HG03521 (cell line): Measurements from ENCODE around the gene RNF11.

ENCODE experiments used
- ATAC-seq: cut with Tn5 transposase; IDR thresholded peaks from one replicate; pipeline ENCODE4 v1.9.1; 2021; ENCODE audit warnings: mild to moderate bottlenecking, moderate library complexity; ENCODE audit not compliant: unreplicated experiment

Gene RNF11

GRCh38 chr1:51294566-51295184 is 58.6 kb downstream of the RNF11 start:
- no peak for ATAC-seq

DNA sequence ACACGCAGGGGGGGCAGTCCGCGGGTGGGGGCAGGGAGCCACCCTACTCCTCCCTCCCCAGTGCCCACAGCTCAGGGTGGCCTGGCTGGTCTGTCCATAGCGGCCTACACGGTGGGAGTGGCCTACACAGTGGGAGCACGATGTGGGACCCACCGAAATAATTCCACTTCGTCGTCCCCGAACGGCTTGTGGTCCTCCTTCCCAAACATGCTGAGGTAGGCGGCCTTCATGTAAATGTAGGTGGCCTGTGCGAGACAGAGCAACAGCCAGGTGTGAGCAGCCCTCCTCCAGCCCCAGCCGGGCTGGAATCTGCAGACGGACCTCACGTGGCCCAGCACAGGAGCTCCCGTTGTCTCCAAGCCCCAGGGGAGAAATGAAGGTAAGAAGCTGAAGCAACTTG is 59.9 kb downstream of the RNF11 start:
- no peak for ATAC-seq

GRCh38 chr1:51296383-51297357 is 60.6 kb downstream of the RNF11 start:
- ATAC-seq, result no peak

- no peak for ATAC-seq
Measured at GRCh38 chr1:51297401-51298321, 61.6 kb downstream of the RNF11 start.

GRCh38 chr1:51298322-51298705 is 62.2 kb downstream of the RNF11 start:
- no peak for ATAC-seq

GRCh38 chr1:51299185-51299885 is 63.3 kb downstream of the RNF11 start:
- ATAC-seq, result no peak

DNA sequence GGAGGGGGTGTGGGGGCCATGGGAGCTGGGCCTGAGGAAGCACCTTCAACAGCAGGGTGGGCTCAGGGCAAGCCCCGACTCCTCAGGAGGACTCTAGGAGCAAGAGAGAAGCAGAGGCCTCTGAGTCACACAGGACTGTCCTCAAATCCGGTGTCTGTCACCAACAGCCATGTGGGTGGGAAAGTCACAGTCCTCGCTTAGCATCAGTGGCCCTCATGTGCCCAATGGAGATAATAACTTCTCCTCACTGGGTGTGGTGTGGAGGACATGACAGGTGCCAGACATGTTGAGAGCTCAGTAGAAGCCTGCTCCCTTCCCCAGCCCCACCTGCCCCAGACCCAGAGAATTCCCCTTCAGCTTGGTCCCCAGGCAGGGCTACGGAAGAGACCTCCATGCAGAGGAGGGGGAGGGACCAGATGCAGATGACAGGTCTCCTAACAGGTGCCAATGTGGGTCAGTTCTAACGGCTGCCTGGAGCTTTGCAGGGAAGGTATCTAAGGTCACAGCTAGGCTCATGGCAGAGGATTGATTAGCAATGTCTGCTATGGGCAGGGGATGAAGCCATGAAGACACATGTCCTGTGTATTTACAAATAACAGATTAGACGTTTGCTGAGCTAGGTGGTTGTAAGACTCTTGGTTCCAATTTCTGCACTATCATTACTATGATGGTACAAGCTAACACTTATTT is 64.1 kb downstream of the RNF11 start:
- no peak for ATAC-seq

DNA sequence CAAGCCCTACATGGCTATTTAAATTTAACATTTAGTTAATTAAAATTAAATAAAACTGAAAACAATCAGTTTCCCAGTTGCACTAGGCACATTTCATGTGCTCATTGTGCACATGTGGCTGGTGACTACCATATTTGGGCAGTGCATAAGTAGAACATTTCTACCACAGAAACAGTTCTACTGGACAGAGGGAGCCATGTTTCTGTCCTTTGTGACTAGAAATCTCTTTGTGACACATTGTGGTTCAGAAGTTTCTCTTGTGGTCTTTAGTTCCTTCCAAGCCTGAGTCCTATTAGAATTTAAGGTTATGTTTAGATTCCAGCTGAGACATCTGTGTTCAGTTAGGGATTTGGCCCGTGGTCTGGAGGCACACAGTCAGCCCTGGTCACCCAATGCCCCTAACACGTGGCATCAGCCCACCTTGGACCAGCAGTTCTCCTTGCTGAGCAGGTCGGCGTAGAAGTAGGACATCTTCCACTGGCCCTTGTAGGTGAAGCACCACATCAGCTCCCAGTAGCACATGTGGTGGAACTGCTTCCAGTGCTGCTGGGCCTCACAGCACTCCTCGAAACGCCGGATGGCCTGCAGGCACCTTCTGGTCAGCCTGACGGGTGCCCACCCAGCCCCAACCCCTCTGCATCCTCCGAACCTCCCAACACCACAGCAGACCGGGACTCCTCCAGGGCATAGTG is 65.2 kb downstream of the RNF11 start:
- ATAC-seq, result no peak

GRCh38 chr1:51301844-51302162 is 65.7 kb downstream of the RNF11 start:
- ATAC-seq, result no peak

GRCh38 chr1:51302270-51302669 is 66.2 kb downstream of the RNF11 start:
- no peak for ATAC-seq

- ATAC-seq, result no peak
Measured at GRCh38 chr1:51302746-51303145, 66.7 kb downstream of the RNF11 start.

- ATAC-seq, result no peak
Measured at GRCh38 chr1:51303315-51303714, 67.2 kb downstream of the RNF11 start.

DNA sequence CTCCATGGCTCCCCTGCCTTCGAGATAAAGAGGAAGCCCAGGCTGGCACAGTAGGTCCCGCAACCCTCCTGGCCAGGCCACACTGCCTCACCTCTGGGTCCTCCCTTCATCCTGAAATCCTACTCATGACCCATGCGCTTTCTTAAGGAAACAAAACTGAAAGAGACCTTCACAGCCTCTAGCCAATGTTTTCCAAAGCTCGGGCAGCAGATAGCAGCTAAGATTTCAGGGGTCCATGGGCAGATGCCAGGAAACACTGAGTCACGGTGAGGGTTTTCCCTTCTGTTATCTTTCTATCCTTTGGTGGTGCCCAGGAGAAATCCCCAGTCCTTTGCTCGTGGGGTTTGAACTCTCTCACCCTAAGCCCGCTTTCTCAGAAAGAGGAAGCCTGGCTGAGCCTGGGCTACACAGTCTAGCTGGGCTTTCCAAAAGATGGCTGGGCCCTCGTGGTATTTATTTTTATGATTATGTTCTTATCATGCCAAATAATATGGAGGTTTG is 67.7 kb downstream of the RNF11 start:
- no peak for ATAC-seq

- no peak for ATAC-seq
Measured at GRCh38 chr1:51304360-51304759, 68.3 kb downstream of the RNF11 start.

DNA sequence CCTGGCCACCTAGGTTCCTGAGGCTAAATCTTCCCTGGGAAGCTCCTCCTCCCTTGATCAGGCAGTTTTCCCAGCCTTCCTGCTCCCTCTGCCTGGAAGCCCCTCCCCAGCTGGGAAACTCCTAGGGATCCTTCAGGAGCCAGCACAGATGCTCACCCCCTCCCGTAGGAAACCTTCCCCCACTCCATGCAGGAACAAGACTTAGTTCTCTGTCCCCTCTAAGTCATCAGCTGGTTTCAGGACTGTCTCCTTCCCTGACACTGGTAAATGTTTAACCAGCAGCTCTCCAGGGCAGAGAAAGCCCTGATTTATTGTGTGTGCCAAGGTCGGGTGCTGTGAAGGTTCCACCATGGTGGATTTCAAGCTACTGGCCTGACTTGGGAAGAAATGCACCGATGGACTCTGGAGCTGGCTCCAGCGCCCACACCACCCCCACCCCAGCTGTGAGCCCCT is 69.3 kb downstream of the RNF11 start:
- no peak for ATAC-seq

GRCh38 chr1:51306950-51307349 is 70.9 kb downstream of the RNF11 start:
- ATAC-seq, result no peak

DNA sequence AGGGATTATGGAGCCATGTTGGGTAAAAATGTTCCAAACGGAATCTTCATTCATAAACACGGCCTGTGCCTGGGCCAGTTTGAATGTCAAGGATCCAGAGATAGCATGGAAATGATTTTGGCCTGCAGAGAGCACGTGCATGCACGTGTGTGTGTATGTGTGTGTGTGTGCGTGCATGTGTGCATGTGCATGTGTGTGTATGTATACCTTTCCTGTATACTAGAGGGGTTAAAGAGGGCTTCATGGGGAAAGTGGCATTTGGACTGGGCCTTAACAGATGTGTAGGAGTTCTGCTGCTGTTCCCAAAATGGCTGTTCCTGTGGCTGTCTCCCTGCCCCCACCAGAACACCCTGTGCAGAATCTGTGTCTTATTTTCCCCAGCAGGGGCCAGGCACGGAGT is 72.6 kb downstream of the RNF11 start:
- ATAC-seq, result no peak

DNA sequence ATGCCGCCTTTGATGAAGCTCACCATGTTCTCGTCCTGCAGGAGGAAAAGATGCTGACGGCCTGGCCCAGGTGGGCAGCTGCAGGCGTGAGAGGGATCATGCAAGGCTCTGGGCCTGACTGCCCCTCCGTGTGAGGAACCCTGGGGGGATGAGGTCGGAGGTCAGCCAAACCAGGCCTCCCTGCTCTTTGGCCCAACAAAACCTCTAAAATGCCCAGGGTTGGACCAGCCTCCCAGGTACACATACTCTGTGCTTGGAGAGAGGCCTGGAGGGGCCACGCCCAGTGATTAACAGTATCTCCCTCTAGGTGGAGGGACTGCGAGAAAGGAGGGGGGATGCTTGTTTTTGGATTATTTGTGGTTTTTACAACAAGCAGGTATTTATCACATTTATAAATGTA is 73.2 kb downstream of the RNF11 start:
- ATAC-seq, result no peak

DNA sequence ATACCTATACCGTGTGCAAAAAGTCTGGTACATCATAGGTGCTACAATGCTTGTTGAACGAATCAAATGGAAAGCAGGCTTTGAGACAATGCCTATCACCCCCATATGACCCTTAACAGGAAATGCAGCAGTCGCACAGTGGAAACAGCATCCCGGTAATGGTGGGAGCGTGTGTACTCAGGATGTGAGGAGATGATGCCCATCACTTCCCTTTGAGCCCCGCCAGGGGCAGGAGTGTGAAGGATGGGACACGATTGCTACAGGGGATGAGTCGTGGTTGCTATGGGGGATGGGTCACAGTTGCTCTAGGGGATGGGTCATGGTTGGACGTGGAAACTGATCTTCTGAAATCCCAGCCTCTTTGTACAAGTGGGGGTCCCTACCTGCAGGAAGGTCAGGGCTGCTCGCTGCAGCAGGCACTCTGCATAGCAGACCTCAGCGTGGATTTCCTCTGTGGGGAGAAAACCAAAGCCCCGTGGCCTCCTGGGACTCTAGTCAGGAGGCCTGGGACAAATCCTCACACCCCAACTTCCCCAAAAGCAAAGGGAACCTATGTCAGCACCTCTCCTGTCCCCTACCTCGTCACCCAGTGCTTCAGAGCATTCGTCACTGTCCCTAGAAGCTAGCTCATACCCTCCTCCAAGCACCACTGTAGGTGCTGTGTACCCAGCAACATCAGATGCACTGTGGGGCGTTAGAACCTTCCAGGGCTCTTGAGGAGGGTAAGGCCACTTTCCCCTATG is 75.0 kb downstream of the RNF11 start:
- no peak for ATAC-seq
